Superior temporal gyrus (tissue), 1 donor: ENCODE measurements around the gene CHMP2A.
"Not testable (repeated sequence)": the region's sequence is repeated elsewhere in the genome, so short reads cannot be mapped to it uniquely, and the experiment has no call there.

Source experiments
- DNase-seq: peaks from one replicate; pipeline ENCODE4 v3.0.0-alpha.2; 2016; ENCODE audit errors: extremely low spot score

Gene CHMP2A

GRCh38 chr19:58555369-58555885 is 522 bp upstream of the CHMP2A start:
- no peak for DNase-seq

DNA sequence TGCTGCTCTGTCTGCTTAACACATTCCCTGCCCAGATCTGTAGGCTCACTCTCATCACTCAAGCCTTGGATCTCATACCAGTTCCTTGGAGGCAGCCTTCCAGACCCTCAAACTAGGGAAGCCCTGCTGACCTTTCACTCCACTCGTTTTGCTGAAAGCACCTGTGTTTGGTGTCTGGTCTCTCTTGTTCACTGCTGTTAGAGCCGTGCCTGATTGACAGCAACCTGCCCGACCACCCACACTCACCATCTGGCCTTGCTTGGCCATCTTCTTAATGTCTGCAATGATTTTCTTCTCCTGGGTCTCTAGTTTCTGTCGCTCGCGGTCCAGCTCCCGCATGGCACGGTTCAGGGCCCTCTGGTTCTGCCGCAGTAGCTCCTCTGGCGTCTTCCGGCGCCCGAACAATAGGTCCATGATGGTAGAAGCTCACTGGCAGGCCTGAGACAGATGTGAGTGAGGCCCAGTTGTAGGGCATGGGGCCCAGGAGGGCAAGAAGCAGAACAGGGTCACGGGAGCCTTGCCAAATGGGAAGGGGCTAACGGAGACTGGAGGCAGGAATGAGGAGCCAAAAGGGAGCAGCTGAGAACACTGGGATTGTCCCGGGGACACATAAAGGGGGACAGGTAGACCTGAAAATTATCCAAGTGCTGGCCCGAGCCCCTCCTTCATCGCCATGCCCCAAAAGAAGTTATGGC is 959 bp downstream of the CHMP2A start:
- no peak for DNase-seq

- no peak for DNase-seq
Measured at GRCh38 chr19:58552655-58553054, 2.2 kb downstream of the CHMP2A start.

DNA sequence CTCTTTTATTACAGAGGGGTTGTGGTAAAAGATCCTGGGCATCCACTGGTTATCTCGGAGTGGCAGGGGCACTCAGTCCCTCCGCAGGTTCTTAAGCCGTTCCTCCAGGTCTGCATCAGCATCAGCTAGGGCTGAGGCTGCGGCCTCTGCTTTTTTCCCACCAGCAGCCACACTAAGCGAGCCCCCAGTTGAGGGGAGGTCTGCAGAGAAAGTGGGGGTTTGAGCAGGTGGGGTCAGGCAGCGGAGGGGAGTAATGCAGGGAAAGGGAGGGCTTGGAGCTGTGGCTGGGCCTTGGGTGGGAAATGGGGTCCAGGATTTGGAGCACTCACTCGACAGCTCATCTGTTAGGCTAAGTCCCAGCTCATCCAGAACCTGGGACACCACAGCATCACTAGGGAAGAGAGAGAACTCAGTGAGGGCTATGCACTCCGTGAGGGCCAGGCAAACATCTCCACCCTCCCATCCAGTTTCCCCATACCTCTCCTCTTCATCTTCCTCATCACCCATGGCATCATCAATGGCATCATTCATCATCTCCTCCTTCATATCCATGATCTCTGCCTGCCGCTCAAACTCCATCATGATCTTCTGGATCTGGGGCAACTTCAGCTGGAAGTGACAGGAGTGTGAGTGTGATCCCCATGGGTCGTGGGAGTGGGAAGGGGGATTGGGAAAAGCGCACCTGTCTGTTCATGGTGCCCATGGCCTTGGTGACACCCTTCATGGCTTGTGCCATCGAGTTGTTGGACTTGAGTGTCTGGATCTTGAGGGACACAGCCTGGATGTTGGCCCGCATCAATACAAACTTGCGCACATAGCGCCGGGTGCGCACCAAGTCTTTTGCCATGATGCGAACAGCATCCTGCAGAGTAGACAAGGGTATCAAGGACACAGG is 3.1 kb downstream of the CHMP2A start:
- no peak for DNase-seq

GRCh38 chr19:58551123-58551497 is 3.8 kb downstream of the CHMP2A start:
- DNase-seq: no peak

DNA sequence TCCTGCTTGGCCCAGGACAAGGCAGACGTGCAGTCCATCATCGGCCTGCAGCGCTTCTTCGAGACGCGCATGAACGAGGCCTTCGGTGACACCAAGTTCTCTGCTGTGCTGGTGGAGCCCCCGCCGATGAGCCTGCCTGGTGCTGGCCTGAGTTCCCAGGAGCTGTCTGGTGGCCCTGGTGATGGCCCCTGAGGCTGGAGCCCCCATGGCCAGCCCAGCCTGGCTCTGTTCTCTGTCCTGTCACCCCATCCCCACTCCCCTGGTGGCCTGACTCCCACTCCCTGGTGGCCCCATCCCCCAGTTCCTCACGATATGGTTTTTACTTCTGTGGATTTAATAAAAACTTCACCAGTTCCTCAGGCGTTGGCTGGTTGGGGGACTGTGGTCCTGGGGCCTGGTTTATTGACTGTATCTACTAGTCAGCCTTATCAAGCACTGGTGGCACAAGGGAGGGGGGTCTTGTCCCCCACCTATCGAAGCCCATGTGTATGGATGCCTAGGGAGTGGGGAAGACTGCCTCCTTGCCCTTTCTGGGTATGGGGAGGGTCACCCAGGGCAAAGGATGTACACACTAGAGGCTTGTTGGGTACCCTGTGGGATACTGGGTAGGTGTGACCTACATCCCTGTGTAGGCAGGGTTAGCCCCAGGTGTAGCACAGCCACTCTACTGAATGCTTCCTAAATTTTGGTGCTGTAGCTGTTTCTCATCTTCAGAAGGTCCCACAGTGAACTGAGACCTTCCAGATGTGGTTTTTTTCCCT is 4.4 kb downstream of the CHMP2A start:
- no peak for DNase-seq

- DNase-seq: no peak
Measured at GRCh38 chr19:58549664-58550361, 5.1 kb downstream of the CHMP2A start.

DNA sequence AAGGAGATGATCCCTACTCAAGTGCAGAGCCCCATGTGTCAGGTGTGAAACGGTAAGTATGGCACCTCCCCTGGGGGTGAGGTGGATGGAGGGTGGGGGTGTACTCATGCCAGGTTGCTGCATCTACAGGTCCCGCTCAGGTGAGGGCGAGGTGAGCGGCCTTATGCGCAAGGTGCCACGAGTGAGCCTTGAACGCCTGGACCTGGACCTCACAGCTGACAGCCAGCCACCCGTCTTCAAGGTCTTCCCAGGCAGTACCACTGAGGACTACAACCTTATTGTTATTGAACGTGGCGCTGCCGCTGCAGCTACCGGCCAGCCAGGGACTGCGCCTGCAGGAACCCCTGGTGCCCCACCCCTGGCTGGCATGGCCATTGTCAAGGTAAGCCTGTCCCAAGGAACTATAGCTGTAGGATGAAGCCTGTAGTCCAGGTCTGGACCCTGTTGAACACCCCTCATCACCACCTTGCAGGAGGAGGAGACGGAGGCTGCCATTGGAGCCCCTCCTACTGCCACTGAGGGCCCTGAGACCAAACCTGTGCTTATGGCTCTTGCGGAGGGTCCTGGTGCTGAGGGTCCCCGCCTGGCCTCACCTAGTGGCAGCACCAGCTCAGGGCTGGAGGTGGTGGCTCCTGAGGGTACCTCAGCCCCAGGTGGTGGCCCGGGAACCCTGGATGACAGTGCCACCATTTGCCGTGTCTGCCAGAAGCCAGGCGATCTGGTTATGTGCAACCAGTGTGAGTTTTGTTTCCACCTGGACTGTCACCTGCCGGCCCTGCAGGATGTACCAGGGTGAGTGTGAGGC is 5.8 kb downstream of the CHMP2A start:
- no peak for DNase-seq

DNA sequence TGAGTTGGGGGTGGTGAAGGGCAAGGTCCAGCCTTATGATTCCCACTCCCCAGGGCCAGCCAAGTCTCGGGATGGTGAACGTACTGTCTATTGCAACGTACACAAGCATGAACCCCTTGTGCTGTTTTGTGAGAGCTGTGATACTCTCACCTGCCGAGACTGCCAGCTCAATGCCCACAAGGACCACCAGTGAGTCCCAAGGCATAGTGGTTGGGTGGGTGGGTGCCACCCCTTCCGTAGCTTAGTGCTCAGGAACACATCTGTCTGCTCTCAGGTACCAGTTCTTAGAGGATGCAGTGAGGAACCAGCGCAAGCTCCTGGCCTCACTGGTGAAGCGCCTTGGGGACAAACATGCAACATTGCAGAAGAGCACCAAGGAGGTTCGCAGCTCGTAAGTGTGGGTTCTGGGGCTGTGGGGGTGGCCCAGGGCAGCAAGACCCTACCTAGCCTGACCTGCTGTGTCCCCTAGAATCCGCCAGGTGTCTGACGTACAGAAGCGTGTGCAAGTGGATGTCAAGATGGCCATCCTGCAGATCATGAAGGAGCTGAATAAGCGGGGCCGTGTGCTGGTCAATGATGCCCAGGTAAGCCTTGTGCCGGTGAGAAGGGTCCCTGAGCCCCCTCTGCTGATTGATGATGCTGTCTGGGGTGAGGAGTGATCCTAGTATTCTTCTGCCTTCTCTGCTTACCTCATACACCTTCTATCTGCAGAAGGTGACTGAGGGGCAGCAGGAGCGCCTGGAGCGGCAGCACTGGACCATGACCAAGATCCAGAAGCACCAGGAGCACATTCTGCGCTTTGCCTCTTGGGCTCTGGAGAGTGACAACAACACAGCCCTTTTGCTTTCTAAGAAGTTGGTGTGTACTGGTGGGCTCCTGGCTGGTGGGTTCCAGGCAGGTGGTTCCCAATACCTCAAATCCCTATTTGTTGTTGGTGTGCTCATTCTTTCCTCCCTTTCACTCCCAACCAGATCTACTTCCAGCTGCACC is 7.3 kb downstream of the CHMP2A start:
- DNase-seq: no peak

- no peak for DNase-seq
Measured at GRCh38 chr19:58546019-58546530, 8.8 kb downstream of the CHMP2A start.

- no peak for DNase-seq
Measured at GRCh38 chr19:58545286-58546018, 9.5 kb downstream of the CHMP2A start.

DNA sequence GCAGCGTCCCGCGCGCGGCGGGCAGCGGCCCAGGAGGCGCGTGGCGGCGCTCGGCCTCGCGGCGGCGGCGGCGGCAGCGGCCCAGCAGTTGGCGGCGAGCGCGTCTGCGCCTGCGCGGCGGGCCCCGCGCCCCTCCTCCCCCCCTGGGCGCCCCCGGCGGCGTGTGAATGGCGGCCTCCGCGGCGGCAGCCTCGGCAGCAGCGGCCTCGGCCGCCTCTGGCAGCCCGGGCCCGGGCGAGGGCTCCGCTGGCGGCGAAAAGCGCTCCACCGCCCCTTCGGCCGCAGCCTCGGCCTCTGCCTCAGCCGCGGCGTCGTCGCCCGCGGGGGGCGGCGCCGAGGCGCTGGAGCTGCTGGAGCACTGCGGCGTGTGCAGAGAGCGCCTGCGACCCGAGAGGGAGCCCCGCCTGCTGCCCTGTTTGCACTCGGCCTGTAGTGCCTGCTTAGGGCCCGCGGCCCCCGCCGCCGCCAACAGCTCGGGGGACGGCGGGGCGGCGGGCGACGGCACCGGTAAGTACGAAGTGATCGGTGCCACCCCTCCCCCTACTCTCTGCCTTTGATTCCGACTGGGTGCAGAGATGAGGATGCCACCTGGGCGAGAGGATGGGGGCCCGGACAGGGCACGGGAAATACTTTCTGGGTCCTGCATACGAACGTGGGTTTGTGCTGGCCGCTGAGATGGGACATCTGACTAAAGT is 10.2 kb downstream of the CHMP2A start:
- peak; percentile 34 for DNase-seq

GRCh38 chr19:58543826-58544590 is 10.9 kb downstream of the CHMP2A start, which contains the start of gene TRIM28:
Gene TRIM28 (plus strand): TSS chr19:58544064. CDS start chr19:58544758, 694 bp downstream.
- peak; percentile 96 for DNase-seq

DNA sequence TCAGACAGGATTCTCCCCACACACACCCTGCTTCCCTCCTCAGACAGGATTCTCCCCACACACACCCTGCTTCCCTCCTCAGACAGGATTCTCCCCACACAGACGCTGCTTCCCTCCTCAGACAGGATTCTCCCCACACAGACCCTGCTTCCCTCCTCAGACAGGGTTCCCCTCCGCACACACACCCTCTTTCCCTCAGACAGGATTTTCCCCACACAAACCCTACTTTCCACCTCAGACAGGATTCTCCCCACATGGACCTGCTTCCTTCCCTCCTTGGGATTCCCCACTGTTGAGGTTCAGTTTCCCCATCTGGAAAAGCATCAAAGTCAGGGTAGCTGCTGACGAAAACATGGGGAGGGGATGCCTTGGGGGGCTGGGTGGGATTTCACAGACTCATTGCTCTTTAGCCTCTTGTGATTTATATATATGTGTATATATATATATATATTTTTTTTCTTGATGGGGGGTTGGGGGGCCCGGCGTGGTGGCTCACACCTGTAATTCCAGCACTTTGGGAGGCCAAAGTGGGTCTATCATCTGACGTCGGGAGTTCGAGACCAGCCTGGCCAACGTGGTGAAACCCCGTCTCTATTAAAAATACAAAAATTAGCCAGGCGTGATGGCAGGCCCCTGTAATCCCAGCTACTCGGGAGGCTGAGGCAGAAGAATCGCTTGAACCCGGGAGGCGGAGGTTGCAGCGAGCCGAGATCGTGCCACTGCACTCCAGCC is 12.1 kb downstream of the CHMP2A start:
- DNase-seq: not testable (repeated sequence)

DNA sequence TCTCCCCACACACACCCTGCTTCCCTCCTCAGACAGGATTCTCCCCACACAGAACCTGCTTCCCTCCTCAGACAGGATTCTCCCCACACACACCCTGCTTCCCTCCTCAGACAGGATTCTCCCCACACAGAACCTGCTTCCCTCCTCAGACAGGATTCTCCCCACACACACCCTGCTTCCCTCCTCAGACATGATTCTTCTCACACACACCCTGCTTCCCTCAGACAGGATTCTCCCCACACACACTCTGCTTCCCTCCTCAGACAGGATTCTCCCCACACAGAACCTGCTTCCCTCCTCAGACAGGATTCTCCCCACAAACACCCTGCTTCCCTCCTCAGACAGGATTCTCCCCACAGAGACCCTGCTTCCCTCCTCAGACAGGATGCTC is 15.7 kb downstream of the CHMP2A start:
- DNase-seq: not testable (repeated sequence)
